ENCODE results near the gene SNX7.

DNA sequence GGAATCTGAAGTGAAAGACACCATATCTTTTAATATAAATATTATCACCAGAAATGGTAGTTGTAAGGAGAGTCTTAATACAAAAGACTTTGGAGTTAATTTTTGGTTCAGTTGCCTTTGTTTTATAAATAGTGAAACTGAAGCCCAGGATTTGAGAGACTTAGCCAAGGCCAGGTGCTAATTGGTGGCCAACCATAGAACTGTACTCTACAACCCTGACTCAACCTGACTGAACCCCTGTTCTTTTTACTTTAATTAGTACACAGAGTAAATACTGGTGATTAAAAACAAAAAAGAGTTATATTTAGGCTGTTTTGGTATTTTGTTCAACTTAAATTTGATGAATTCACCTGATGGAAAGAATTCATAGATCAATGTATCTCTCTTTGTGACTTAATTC, 76.3 kb downstream of the SNX7 start:
- no peak for TF ChIP-seq EZH2 (IDR thresholded peaks at IDR 0.05; ENCODE audit: borderline replicate concordance, low read length)
- TF ChIP-seq, protein P1, sequence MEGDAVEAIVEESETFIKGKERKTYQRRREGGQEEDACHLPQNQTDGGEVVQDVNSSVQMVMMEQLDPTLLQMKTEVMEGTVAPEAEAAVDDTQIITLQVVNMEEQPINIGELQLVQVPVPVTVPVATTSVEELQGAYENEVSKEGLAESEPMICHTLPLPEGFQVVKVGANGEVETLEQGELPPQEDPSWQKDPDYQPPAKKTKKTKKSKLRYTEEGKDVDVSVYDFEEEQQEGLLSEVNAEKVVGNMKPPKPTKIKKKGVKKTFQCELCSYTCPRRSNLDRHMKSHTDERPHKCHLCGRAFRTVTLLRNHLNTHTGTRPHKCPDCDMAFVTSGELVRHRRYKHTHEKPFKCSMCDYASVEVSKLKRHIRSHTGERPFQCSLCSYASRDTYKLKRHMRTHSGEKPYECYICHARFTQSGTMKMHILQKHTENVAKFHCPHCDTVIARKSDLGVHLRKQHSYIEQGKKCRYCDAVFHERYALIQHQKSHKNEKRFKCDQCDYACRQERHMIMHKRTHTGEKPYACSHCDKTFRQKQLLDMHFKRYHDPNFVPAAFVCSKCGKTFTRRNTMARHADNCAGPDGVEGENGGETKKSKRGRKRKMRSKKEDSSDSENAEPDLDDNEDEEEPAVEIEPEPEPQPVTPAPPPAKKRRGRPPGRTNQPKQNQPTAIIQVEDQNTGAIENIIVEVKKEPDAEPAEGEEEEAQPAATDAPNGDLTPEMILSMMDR (conservative IDR thresholded peaks at IDR 0.05 in 1 of 2, IDR thresholded peaks at IDR 0.05 in 1 of 2; ENCODE audit: extremely low read depth in 1 of 2, insufficient read depth in 1 of 2, low read depth in 1 of 2, low read length in 2 of 2) = no peak
